Posterior cingulate gyrus (tissue), 11 donors: Measurements from ENCODE around the gene SAMD4A.

Experiments used
- DNase-seq, 10 donors: peaks; one replicate each; pipeline versions ENCODE4 v3.0.0 to v3.0.0-alpha.2; 2020 to 2021; ENCODE audit warnings: mixed read lengths in 3 of 10
- intact Hi-C: fragments of 100-400 bp; cut with DNase I; formaldehyde crosslinking; loops from one replicate; pipeline ENCODE4 v1.15.1; 2023

Gene SAMD4A

DNA sequence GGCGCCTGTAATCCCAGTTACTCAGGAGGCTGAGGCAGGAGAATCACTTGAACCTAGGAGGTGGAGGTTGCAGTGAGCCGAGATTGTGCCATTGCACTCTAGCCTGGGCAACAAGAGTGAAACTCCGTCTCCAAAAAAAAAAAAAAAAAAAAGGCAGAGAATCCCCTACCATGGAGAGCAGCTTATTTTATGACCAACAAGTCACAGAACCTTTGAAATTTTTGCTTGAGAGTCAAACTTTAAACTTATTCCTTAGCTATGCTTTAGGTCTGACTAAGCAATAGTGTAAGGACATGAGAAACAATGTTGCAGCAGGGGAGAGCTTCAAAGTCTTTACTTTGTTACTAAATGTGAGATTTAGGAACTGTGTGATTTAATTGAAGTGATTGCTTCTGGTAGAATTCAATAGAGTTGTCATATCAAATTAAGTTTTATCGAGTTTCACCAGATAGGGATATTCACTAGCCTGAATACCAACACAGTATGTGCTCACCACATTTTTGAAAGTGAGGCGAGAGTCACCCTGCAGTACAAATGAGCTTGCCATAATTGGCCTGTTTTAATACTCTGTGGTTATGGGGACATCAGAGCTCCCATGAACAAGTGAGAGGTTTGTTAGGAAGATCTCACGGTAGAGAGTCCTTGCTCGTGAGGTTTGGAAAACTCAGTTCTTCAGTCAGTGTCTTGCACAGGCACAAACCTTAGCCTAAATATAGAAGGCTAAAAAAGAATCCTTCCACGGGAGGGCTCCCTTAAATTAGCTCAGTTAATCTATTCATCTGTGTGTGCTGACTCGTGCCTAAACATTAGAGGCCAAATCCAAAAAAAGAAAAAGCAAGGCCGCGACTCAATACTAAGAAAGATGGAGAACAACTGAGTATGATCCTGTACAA is 108.6 kb downstream of the SAMD4A start:
- no peak for DNase-seq
- intact Hi-C loops: no loop called here

DNA sequence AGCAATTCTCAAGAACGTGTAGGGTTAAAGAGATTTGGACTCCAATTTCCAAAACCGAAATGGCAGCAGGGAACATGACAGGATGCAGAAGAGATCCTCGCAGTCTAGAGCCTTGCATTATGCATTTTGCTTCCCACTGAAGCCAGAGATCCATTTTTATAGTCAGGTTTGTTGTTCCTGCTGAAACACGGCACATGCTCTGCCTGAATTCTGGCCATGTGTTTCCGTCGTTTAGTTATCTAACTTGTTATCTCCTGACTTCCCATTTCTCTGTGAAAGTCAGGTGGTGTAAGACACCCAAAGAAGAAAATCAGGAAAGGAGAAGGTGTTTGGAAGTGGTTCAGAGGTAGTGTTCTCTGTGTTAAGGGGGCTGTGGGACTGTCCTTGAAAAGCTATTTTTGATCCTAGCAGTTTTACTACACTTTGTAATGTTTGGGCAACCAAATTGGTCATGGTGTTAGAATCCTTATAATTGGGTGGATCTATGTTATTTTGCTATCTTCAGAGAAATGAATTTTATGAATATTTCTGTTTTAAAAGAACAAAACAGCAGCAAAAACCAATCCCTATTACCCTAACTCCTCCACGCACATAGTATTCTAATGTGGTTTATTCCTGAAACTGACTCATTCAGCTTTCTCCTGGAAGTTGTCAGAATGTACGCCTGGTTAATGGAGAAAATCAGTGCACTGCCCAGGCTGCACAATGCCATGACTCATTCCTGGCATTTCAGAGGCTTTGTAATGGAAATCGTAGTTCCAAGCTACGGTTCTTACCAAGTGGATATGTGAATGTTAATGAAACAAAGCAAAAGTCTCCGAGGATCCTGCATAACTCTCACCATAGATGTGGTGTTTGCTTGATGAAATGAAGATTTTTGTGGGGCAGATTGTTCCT is 110.1 kb downstream of the SAMD4A start:
- intact Hi-C loops: no loop called here
- peak in 1 of 10 donors; percentile 30 for DNase-seq

DNA sequence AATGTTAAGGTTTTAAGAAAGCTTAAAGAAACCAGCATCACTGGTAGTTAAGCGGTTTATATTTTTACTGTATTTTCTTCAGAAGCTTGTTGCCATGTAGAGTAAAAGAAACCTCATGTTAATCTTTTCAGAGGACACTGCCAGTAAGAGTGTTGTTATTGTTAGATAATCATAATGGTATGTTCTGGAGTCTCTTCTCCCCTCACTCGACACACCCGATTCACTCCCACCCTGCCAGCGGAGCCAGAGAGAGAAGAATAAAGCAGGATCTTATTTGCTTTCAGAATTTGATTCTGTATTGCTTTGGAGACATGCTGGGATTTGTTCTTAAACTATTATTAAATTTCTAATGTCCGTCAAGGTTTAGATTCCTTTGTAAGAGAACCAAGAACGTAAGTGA is 113.7 kb downstream of the SAMD4A start:
- DNase-seq: no peak
- intact Hi-C loops: no loop called here

DNA sequence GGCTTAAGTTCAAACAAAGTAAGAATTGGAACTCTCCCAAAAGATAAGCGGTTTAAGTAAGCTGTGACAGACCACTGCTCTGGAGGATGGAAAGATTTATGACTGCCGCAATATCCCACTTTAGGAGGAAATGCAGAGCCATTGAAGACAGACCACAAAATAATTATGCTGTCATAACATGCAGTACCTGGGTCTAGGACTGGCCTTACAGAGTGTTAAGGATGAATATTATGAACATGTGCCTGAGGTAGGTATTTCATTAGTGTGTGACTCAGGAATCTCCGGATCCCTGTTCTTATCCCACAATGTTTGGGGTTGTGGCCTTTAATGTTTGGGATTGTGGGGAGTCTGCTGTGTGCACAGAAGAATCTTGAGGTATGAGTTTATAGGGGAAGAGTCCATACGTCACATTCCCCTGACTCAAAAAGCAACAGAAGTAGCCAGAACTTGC is 114.9 kb downstream of the SAMD4A start:
- no peak for DNase-seq
- intact Hi-C loops: no loop called here

DNA sequence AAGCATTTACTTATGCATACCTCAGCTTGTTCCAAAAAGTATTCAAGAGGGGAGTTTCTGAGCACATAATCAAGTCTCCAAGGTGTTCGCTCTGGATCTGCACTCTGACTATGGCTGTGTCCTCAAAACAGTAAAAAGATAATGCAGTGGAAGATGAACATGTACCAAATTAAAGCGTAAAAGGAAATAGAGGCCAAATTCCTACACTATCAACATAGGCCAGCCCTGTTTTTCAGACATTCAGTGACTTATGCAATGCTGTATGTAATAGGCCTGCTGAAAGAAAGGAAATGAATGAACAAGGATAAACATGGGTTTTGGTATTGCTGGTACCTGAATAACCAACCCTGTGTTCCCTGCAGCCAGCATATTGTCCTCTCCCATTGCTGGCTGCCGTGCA is 115.7 kb downstream of the SAMD4A start:
- intact Hi-C loops: no loop called here
- DNase-seq: no peak

DNA sequence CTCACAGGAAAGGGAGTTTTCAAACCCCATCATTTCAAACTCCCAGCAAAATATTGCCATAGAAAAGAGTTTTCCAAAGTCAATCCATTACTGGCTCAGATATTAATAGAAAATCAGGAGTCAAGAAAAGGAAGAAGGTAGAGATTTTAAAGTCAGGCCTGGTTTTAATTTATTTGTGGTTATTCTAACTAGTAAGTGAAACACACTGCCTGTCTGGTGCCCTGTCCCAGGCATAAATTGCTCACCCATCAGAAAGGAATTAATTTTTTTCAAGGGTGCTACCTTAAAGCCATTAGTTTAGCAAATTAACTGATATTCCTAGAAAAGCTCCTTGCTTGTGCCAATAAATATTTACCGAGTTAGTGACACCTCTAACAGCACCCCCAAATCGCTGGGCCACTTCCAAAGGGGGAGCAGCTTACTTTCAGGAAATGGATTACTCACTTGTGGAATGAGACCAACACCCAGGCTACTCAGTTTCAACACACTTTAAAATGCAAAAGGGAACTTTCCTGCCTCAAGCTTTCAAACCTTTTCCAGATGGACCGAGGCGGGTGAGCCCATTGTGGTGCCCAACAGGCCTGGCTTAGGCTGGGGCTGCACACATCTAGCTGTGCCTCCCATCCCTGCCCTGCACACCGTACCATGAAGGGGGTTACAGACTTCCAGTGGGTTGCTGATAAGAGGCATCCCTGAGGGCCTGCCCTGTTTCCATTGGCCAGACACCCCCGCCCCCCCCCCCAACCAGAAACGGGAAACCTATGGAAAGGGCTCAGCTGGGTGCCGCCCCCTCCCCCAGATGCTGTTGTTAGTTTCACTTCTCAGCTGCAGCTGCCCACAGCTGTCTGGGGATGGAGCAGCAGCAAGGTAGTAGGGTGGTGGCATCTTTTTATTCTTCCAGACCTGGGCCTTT is 117.2 kb downstream of the SAMD4A start:
- intact Hi-C loops: no loop called here
- no peak for DNase-seq

DNA sequence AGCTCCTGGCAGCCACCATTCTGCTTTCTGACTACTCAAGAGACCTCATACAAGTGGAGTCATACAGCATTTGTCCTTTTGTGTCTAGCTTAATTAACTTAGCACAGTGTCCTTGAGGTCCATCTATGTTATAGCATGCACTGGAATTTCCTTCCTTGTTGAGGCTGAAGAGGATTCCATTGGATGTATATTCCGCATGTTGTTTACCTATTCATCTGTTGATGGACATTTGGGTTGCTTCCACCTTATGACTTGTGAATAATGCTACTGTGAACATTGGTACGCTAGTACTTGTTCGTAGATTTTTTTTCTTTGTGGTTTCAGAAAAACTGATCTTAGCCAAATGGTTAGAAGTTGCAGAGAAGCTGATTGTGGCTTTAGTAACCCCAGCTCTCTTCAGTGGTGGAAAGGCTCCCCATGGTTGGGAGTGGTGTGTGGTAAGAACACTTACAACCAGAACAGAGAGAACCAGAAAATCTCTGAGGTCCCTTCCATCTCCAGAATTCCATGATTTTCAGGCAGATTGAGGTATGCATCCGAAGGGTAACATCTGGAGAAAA is 118.4 kb downstream of the SAMD4A start:
- DNase-seq: no peak
- intact Hi-C loops: no loop called here

DNA sequence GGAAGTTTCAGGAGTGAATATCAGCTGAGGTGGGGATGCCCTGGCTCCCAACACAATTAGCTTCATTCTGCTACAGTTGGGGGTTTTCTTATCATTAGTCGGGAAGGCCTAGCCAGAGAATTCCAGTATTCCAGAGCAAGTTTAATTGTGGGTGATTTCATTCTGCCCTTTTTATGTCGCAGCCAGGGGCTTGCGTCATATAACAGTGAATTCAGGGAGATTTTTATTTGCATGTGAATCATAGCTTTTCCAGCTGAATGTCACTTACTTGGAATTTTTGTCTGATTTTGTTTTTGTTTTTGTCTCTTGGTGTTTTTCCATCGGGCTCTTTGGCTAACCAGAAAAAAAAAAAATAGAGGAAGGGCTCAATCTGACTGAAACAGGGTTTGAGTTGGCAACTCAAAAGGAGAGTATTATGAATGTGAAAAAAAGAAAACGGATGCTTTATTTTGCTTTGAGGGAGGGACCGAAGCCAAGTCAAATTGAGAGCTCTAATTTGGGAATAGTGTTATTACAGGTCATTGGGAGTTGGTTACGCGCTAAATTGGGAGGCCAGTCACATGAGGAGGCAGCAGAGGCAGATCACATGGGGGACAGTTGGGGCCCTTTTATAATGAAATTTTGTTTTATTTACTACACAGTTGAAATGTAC is 119.4 kb downstream of the SAMD4A start:
- DNase-seq: no peak
- intact Hi-C loops: no loop called here

DNA sequence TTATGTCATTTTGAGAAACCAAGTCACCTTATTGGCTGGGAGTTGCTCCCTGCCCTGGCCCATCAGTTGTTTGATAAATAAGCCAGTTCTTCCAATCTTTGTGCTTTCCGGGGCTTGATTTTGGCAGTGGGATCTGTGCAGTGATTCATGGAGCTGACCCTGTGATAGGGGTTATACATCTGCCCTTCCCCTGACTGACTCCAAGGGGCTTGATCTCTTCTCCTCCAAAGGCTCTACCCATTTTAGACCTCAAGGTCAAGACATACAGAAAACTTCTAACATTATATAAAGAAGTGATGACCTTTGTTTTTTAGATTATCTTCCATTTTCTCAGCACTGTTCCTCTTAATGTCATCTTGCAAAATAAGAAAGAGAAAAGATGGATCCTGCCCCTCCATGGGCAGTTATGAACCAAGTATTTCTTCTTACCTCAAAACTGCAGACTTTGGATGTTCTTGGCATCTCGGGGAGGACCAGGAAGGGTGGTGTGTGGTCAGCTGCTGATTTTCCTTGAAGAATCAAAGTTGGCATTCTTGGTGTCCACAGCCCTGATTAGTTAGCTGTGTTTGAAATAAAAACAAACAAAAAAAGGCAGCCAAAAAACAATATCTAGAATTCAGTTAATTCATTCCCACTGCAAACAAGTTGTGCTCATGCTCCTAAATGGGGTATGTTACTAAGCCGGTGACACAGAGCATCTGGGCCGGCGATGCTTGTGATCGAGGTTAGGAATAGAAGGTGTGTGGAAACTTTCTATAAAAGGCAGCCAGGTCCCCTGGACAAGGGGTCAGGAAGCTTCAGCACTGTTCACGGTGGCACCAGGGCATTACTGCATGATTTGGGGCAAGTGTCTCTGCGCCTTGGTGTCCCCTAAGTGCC is 120.2 kb downstream of the SAMD4A start:
- intact Hi-C loops: no loop called here
- DNase-seq: no peak

DNA sequence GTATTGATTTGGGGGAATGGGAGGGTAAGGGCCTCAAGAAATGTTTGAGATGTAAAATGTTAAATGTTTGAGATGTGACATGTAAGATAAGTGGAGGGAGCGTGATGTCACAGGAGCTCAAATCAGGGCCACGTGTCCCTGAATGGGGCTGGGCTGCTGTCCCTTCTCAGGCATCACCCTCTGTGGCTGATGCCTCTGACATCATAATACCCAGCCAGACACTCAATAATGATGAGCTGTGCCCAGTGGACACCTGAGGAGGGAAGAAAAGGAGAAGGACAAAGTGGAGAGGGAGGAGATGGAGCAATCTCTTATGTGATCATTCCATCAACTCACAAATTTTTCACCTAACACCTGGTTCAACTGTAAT is 120.8 kb downstream of the SAMD4A start:
- intact Hi-C loops: no loop called here
- DNase-seq: no peak

DNA sequence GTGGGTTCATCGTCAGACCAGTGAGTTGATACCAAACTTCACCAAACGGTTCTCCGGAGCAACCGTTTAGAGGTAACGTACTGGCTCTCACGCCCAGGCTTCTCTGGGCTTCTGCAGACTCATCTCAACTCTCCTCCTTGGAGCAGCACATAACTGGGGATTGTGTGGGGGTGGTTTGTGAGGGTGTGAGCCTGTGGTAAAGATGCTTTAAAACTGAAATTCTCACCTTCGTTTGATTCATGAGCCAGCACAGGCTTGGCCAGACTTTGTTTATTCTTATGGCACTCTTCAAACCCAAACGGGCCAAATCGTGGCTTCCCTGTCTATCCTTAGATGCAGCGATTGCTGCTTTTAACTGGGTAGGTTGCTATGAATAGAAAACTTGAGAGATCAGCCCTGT is 121.3 kb downstream of the SAMD4A start:
- intact Hi-C loops: no loop called here
- peak in 5 of 10 donors; percentile 23 to 70 (median 31) for DNase-seq

DNA sequence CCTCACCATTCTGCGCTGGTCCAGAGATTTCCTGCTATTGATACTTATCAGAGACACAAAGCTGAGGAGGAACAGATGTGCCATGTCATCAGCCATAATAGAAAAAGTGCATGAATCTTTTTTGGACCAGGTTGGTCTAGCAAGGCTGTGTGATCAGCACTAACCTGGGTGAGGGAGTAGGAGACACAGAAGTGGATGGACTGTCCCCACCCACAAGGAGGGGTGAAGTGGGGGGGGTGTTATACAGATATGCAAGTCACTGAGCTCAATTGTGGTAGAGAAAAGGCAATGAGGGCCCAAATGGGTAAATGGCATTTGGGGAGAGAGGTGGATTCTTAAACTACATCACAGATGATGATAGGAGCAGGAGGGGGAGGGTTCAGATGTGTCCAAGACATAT is 123.0 kb downstream of the SAMD4A start:
- intact Hi-C loops: loop anchor here (2.0 to 5.0 kb wide), 2 partner anchors 82 to 123 kb away; partner anchors contain the start of gene SAMD4A
- DNase-seq: no peak

DNA sequence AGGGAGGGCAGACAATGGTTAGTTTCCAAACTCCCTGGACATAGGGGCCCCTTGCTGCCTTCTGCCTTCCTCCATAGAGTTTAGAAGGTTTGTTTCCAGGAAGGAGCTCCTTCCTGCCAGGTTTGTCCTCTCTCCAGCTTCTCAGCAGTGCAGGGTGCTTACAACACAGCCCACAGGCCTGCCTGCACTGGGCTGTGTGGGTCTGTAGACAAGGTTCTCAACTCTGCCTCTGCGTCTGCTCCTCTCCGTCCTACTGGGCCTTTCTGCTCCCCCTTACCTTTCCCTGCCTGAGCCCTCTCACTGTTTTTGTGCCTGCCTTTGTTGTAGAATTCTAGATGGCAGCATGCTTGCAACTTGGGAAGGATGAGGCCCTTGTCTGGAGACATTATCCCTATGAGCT is 124.0 kb downstream of the SAMD4A start:
- DNase-seq: no peak
- intact Hi-C loops: loop anchor here (2.0 to 5.0 kb wide), 2 partner anchors 81 to 124 kb away; partner anchors contain the start of gene SAMD4A

DNA sequence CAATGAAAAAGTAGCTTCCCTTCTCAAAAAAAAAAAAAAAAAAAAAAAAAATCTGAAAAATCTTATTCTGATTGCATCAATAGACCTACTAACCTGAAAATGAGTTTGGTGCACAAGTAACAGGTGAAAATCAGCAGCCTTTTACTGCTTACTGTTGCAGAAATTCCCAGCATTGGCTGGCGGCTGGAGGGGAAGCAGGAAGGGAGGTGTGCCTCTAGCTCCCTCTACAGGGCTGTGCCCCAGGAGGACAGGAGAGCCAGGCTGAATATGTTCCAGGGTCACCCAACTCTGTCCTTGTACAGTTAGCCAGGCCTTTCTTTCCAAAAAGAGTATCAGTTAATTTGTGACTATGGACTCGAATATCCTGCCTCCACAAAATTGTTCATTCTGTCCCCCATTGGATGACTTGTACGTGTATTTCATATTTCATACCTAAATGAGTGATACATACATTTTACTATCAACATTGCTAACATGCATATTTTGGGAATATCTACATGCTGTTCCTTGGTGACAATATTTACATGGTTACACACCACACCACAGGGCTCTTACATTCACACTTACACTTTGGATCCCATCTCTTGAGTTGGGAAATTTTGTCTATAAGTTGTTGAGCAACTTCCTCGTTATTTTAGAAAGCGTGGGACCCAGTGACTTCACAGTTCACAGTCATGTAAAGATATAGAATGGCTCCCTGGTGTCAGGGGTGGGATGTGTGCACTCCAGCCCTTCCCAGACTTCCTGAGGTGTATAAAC is 124.8 kb downstream of the SAMD4A start:
- intact Hi-C loops: loop anchor here (2.0 to 5.0 kb wide), 2 partner anchors 81 to 125 kb away; partner anchors contain the start of gene SAMD4A
- DNase-seq: peak; percentile 53 to 95 (median 69)

DNA sequence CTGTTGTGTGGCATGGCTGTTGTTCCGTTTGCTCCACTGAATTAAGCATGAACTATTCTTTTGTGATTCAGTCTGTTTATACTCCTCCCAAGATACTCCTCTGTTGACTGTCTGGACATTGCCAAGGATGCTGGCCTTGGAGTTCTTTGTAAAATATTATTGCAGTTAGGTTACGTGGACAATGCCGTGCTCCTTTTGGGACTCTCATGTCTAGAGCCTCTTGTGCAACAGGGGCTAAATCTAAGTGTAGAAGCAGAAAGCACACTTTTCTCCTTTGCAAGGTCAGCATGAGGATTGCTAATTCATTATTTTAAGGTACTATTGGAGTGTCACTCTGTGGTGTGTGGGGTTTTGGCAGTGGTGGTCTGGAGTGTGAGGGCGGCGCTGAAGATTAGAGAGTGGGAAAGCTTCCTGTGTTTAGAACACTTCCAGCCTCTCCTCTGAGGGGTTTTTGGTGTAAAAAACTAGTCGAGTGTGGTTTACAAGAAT is 125.4 kb downstream of the SAMD4A start:
- intact Hi-C loops: loop anchor here (5.0 kb wide), 1 partner anchor 80 kb away; no protein-coding TSS in a partner anchor
- DNase-seq: no peak

DNA sequence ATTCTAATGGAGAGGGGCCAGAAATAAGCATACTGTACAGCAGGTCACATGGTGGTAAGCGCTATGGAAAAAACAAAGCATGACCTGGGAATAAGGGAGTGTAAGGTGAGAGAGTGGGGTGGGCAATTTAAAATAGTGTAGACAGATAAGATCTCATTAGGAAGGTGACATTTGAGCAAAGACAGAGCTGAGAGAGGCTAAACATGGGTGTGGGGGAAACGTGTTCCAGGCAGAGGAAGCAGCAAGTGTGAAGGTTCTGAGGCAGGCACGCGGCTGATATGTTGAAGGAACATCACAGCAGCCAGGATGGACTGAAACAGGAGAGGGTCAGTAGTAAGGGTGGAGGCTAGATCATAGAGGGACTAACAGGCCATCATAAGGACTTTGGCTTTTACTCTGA is 126.8 kb downstream of the SAMD4A start:
- intact Hi-C loops: loop anchor here (5.0 kb wide), 1 partner anchor 79 kb away; no protein-coding TSS in a partner anchor
- DNase-seq: no peak

DNA sequence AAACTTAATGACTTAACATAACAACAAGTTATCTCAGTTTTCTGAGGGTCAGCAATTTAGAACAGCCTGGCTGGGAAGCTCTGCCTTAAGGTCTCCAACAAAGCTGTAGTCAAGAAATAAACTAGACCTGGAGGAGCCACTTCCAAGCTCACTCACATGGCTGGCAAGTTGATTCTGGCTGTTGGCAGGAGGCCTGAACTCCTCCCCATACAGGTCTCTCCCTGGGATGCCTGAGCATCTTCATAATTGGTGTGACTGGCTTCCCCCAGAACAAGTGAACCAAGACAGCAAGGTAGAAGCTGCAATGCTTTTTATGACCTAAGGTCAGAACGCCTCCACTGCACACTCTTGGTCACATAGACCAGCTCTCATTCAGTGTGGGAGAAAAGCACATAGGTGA is 128.3 kb downstream of the SAMD4A start:
- no peak for DNase-seq
- intact Hi-C loops: no loop called here
